HG03457 (cell line): ENCODE results near the gene ADPRH.
"Not testable (repeated sequence)": the region's sequence is repeated elsewhere in the genome, so short reads cannot be mapped to it uniquely, and the experiment has no call there.

ENCODE experiments used
- ATAC-seq: cut with Tn5 transposase; IDR thresholded peaks from one replicate; pipeline ENCODE4 v1.9.1; 2021; ENCODE audit warnings: moderate number of reproducible peaks; ENCODE audit not compliant: unreplicated experiment

The ADPRH gene

GRCh38 chr3:119558626-119559317, 20.5 kb upstream of the ADPRH start:
- no peak for ATAC-seq

DNA sequence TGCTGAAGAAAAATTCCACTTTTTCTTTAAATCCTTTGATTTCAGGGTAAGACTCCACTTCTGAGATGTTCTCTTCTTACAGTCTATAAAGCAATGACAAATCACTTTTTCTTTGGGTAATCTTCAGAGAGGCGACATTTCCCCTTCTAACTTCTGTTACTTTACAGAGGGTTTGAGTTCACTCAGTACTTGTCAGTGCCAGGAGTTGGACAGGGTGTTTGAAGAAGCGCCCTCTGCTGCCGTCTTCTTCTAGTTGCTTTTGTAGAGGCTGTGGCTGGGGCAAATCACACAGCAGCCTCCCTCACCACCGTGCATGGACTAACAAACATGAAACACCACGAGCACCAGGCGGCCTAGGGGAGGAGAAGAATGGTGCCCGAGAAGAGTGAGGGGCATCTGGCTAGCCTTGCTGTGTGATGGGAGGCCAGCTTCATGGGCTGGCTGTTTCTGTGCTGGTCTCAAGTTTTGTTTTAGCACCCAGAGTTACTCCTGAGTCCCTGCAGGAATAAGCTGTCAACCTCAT, 19.8 kb upstream of the ADPRH start, which contains the start of gene CD80:
Gene CD80 (minus strand): TSS at position 174 of the 523 bp plus-strand sequence. CDS start 1,886 bp downstream, outside the sequence.
- peak; percentile 38 for ATAC-seq

- no peak for ATAC-seq
Measured at GRCh38 chr3:119560160-119560559, 19.1 kb upstream of the ADPRH start.

DNA sequence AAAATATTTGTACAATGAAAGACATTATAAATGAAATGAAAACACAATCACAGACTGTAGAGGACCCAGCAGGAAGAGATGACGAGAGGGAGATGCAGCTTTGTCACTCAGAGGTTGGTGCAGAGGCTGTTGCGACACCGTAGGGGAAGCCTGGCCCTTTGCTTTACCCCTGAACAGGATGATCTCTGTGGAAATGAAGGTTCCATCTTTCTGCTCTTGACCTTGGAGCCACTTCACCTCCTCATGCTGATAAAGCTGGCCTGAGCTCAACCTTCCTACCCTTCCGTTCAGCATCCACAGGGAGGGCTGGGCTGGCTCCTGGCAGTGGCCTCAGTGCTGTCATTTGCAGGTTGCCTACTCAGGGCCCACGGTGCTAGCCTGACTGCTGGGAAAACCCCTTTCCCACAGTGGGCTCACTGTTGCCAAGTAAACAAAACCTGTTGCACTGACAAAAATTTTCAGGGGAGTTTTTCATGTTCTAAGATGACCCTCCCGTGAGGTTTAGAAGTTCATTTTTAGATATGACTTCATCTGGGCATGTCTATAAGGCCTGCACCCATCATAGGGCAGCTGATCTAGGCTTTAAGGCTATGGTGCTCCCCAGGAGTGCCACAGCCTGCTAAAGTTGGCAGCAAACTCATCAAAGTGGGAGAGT, 16.9 kb upstream of the ADPRH start:
- peak; percentile 81 for ATAC-seq

- ATAC-seq: not testable (repeated sequence)
Measured at GRCh38 chr3:119563334-119563733, 16.0 kb upstream of the ADPRH start.

DNA sequence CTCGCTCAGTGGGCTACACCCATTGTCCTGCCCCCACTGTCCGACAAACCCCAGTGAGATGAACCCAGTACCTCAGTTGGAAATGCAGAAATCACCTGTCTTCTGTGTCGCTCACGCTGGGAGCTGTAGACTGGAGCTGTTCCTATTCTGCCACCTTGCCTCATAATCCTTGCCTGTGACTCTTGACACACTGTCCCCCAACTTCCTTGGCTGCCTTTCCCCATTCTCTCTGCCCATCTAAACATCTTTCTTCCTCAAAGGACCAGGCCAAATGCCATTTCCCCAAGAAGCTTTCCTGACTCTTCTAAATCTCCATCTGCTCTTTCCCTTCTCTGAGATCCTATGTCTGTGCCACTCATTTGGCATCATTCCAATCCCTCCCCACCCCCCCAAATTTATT, 10.1 kb upstream of the ADPRH start:
- ATAC-seq: no peak

GRCh38 chr3:119570229-119570628, 9.1 kb upstream of the ADPRH start:
- ATAC-seq: no peak

DNA sequence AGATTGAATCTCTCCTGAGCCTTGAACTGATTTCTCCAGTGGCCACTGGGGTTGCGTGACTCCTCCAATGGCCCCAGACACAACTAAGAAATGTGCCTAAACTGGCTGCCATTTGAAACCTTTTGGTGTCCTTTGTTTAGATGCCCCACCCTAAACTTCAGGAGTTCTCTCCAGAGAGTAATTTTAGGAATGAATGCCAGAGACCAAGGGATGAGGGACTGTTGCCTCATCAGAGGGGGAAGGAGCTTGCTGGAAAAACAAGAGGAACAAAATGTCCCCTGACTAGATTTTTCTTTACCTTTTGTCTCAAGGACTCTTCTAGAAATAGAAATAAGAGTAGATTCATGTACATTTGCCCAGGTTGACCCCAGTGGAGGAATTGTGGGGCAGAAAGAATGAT, 8.1 kb upstream of the ADPRH start:
- ATAC-seq: no peak

- no peak for ATAC-seq
Measured at GRCh38 chr3:119571688-119572087, 7.6 kb upstream of the ADPRH start.

DNA sequence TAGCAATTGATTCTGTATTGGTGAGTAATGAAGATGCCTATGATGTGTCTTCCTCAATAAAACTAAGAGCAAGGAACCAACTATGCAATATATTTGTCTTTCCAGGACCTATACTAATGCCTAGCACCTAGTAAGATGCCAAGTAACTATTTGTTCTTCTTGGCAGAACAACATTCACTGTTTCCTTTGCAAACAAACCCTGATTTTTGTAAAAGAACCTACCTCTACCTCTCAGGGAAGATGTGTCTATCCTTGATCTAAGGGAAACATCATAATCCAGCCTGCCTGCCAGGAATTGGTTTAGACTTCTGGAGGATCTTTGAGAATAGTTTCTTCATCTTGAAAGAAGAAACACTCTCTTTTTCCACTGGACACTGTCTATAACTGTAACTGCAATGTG, 3.8 kb upstream of the ADPRH start:
- ATAC-seq: no peak

DNA sequence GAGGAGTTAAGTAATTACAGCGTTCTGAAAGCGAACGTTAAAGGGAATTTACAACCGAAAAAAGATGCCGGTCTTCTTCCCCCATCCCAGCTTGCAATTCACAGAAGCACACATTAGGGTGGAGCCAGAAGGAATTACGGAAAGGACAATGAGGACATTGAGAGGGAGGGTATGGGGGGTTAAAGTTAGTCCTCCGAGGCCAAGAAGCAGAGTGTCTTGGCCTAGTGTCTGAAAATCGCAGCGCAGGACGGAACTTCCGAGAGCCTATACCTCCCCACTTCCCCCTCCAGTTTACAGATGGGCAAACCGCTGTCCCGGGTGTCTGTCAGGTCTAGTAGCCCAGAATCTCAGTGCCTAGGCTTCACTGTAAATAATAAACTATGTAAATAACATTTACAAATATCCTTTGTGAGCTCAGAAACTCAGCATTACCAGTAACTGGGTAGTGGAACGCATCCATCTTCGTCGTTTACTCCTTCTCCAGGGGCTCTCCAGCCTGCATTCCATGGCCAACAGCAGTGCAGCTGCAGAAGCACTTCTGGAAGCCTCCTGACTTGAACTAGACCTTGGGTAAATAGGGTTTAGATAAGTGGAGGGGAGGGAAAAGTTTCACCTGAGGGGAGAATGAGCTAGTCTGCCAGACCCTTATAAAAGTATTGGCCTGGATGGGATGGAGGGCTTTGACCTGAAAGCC, 922 bp downstream of the ADPRH start:
- ATAC-seq: peak; percentile 65

DNA sequence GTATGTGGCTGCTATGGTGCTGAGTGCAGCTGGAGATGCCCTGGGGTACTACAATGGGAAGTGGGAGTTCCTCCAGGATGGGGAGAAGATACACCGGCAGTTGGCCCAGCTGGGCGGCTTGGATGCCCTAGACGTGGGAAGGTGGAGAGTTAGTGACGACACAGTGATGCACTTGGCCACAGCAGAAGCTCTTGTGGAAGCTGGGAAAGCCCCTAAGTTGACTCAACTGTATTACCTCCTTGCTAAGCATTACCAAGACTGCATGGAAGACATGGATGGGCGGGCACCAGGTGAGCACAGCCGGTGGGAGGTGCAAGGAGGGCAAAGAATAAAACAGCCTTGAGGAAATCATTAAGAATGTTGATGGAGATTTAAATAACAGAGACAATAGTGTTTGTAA, 2.9 kb downstream of the ADPRH start:
- no peak for ATAC-seq

DNA sequence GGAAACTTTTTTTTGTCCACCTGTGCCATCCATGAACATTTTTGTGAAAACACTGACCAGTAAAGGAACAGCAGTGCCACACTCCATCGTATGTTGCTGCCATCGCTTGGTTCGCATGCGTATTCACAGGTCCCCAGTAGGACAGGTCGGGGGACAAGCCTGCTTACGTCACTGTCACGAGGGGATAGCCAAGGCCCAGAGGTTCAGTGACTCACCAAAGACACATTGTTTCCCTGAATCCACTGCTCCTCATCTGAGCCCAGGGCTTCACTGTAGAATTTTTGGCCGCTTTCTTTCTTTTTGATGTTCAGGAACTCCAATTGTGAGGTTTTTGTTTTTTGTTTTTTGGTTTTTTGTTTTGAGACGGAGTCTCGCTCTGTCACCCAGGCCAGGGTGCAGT, 5.9 kb downstream of the ADPRH start:
- ATAC-seq: no peak

DNA sequence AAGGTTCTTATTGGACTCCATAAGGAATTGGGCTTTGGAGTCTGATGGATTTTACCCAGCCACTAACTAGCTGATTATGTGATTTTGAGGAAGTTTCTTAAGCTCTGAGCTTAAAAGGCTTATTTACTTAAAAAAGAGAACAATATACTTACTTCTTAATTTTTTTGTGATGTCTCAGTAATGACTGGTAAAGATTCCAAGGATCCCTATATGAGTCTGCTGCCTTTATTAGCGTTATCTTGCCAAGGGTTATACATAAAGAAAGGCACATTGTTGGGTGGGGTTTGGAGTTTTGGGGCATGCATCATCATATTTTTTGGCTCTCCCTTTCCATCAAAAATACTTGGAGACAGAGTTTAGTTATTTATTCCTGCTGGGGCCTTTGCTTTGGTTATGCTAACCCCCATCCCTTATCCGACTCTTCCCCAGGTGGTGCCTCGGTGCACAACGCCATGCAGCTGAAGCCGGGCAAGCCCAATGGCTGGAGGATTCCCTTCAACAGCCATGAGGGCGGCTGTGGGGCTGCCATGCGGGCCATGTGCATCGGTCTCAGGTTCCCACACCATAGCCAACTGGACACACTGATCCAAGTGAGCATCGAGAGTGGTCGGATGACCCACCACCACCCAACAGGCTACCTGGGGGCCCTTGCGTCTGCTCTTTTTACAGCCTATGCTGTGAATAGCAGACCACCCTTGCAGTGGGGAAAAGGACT, 6.7 kb downstream of the ADPRH start:
- ATAC-seq: no peak

- ATAC-seq: no peak
Measured at GRCh38 chr3:119586733-119587172, 7.5 kb downstream of the ADPRH start.

DNA sequence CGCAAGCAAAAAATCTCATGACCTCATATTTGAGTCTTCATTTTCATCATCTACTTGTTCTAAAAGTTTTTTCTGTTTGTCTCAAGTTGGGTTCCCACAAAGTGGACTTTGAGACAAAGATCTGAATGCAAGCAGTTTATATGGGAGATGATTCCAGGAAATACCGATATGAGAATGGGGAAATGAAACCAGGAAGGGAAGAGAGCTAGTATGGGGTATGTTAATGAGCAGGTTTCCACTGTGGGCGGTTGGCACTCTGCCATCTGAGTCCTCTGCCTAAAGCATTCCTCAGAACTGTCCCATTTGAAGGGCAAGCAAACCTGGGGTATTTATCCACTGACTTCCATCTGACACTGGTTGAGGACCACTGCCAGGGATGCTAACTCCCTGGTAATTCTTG, 8.8 kb downstream of the ADPRH start:
- ATAC-seq: no peak

DNA sequence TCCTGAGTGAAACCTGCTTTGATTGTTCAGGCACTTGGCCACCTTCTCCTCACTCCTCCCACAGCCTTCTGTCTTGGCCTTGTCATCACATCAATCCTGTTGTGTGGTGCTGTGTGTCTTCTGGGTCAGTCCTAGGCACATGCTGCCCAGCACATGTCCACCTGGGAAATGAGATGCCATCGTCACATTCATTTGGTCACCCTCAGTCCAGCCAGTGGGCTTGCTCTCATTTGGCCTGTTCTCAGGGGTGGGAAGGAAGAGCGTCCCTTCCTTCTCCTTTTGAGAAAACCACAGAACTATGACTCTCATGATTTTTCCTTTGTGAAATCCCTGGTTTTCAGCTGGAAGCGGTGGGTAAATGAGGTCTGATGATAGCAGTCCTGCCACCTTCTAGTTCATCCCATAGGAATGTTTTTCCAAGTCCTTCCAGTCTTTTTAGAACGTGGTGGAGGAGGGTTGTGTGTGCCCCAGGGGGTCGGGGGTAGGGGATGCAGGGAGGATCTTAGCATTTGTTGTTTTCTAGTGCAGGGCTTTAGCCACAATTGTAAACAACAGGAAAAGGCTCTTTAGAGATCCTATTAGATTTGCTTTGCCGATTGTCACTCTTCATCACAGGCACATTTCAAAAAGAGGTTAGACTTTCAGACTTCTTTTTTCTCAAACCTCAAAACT, 9.9 kb downstream of the ADPRH start:
- no peak for ATAC-seq

- no peak for ATAC-seq
Measured at GRCh38 chr3:119590706-119591105, 11.4 kb downstream of the ADPRH start.

DNA sequence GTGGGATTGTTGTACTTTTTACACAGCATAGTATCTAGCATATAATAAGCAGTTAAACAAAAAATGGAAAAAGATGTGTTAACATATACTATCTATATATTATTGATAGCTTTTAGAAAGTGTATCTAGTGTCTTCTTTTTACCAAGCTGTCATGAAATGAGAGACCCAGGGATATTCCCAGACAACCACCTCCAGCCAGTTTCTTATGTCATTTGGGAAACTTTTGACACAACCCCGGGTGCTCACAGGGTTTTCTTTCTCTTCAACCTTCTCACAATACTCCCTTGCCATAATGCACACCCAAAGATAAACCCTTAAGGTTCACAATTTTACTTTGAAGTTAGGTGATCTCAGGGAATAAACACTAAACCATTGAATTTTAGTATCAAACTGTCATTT, 13.6 kb downstream of the ADPRH start:
- ATAC-seq: no peak

- no peak for ATAC-seq
Measured at GRCh38 chr3:119594066-119594465, 14.8 kb downstream of the ADPRH start.

DNA sequence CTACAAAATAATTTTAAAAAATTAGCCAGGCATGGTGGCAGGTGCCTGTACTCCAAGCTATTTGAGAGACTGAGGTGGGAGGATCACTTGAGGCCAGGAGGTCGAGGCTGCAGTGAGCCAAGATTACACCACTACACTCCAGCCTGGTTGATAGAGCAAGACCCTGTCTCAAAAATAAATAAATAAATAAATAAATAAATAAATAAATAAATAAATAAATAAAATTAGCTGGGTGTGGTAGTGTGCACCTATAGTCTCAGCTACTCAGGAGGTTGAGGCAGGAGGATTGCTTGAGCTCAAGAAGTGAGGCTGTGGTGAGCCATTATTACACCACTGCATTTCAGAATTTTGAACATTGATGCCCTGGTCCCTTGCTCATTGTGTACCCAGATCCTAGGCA, 15.6 kb downstream of the ADPRH start:
- ATAC-seq: not testable (repeated sequence)
